ENCODE data around the gene CD68. TPM values are rescaled to one million over a fixed set of nuclear protein-coding genes. Genes with fewer than 3 reads are reported as not detected.

Gene CD68
- total RNA-seq, 2 donors from 2014 or later: 37.7 to 56.6 TPM

DNA sequence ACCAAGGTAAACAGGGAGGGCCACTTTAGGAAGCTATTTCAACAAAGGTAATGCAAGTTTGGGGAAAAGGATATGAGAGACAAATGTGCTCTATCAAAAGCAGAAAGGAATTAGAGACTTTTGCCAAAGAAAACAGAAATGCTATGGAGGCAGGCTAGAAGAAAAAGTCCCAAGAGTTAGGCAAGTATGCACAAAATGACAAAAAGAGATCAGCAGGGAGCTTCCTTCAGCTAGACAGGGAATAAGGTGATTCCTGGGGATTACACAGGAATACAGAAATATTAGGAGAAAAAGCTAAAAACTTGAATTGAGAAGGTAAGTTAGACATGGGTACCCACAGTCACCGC, 32.8 kb downstream of the CD68 start:
- no peak overlapping the region for H3K9ac ChIP-seq (ENCODE audit: low read depth in 2 of 2, low read length in 2 of 2)
- no peak overlapping the region for H3K27ac ChIP-seq
- H3K27me3 ChIP-seq: no peaks in the 10 kb centered on the region
- no peak for DNase-seq
- H3K9me3 ChIP-seq: no peaks in the 10 kb centered on the region
- no peaks in the 10 kb centered on the region for H3K36me3 ChIP-seq
- intact Hi-C loops (cut with DNase I): no loop called here
- no peak for TF ChIP-seq CTCF (IDR thresholded peaks at IDR 0.05)
- no peak overlapping the region for H3K4me3 ChIP-seq
- peaks cover 8% of the 10 kb centered on the region for H3K4me1 ChIP-seq

DNA sequence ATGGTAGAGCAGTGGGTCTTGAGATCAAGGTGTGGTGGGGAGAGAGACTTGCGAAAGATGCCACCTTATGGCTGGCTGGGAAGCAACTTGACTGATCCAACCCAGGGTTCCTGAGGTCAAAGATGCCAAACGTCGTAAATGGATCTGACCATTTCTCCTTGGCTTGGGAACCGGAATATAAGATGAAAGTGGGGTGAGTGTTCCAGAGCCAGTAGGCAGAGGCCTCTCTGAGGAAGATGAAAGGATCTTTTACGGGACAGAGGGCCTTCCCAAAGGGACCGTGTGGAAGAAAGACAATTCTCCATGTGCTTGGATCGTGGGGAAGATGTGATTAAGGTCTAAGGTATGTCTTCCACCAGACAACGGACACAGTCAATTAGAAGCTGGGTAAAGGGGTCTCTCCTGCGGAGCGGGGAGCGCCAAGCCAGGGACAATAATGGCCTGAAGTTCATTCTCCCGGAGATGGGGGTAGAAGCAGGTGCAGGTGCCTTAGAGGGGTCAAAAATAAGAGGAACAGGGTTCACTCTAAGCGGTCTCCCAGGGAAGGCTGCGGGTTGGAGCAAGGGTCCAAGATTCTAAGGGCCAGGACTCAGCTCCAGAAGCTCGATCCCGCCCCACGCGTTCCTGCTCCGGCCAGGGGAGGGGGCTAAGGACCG, 34.5 kb downstream of the CD68 start:
- Histone ChIP-seq H3K4me1 (peaks cover 8% of the 10 kb centered on the region), H3K27ac (peak overlapping the region; percentile 90), H3K9me3 (no peaks in the 10 kb centered on the region), H3K27me3 (no peaks in the 10 kb centered on the region), H3K4me3 (peak overlapping the region; percentile 93), H3K9ac (ENCODE audit: low read depth in 2 of 2, low read length in 2 of 2) (peak overlapping the region; percentile 88 to 94), H3K36me3 (no peaks in the 10 kb centered on the region)
- TF ChIP-seq CTCF (IDR thresholded peaks at IDR 0.05): no peak
- intact Hi-C loops (cut with DNase I): no loop called here
- DNase-seq: no peak

GRCh38 chr17:7614425-7615264, 35.2 kb downstream of the CD68 start, which contains the start of gene FXR2:
FXR2 (minus strand) TSS chr17:7614897; CDS start chr17:7614532, 365 bp downstream.
- Histone ChIP-seq H3K9ac (ENCODE audit: low read depth in 2 of 2, low read length in 2 of 2) (peak within 1 kb of the TSS; percentile 88 to 94), H3K27me3 (no peaks in the 10 kb centered on the region), H3K4me3 (peak within 1 kb of the TSS; percentile 93), H3K4me1 (peaks cover 8% of the 10 kb centered on the region), H3K9me3 (no peaks in the 10 kb centered on the region), H3K36me3 (no peaks in the 10 kb centered on the region), H3K27ac (peak within 1 kb of the TSS; percentile 90)
- intact Hi-C loops (cut with DNase I): no loop called here
- DNase-seq: peak; percentile 100
- peak; percentile 42 for TF ChIP-seq CTCF (IDR thresholded peaks at IDR 0.05)

- Histone ChIP-seq H3K4me1 (peaks cover 8% of the 10 kb centered on the region), H3K9ac (ENCODE audit: low read depth in 2 of 2, low read length in 2 of 2) (peak overlapping the region; percentile 19 to 27), H3K36me3 (no peaks in the 10 kb centered on the region), H3K27me3 (no peaks in the 10 kb centered on the region), H3K9me3 (no peaks in the 10 kb centered on the region), H3K4me3 (peak overlapping the region; percentile 32), H3K27ac (peak overlapping the region; percentile 90)
- no peak for DNase-seq
- no peak for TF ChIP-seq CTCF (IDR thresholded peaks at IDR 0.05)
- intact Hi-C loops (cut with DNase I): no loop called here
Observed at GRCh38 chr17:7615265-7615747, 35.9 kb downstream of the CD68 start.

DNA sequence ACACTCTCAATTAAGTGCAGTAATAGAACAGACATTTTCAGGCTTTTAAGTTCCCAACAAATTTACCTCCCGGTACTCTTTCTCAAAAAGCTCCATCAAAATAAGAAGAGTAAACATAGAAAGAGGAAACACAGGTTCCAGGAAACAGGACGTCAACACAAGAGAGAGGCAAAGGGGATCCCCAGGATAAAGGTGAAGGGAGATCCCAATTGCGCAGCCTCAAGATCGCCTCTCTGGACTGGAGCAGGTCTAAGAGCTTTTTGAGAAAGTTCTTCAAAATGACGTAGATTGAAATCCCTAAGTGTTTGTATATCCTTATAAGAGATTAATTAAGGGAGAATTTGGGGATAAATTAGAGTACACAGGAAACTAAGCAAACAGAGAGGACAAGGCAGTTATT, 39.2 kb downstream of the CD68 start:
- Histone ChIP-seq H3K27me3 (no peaks in the 10 kb centered on the region), H3K27ac (no peak overlapping the region), H3K36me3 (no peaks in the 10 kb centered on the region), H3K4me3 (no peak overlapping the region), H3K9ac (ENCODE audit: low read depth in 2 of 2, low read length in 2 of 2) (no peak overlapping the region), H3K9me3 (no peaks in the 10 kb centered on the region), H3K4me1 (peaks cover 1% of the 10 kb centered on the region)
- intact Hi-C loops (cut with DNase I): no loop called here
- TF ChIP-seq CTCF (IDR thresholded peaks at IDR 0.05): no peak
- DNase-seq: no peak
